Mammary epithelial cell (primary cell): Measurements from ENCODE around the gene SMARCD1.

Source experiments
- EZH2 ChIP-seq: IDR thresholded peaks from 2 replicates; pipeline ENCODE4 v1.6.1; 2012; ENCODE audit warnings: low read length, inconsistent platforms, borderline replicate concordance
- TF ChIP-seq, protein P1 (sequence below), 2 donors: IDR thresholded peaks in 1 of 2; conservative IDR thresholded peaks in 1 of 2; 2 replicates each; pipeline ENCODE4 v1.5.1; 2011 to 2012; ENCODE audit warnings: inconsistent platforms in 2 of 2, low read length in 2 of 2, mild to moderate bottlenecking in 2 of 2, control low read depth in 1 of 2, low read depth in 1 of 2; ENCODE audit not compliant: insufficient read depth in 1 of 2; ENCODE audit errors: extremely low read depth in 1 of 2

- TF ChIP-seq, protein P1, sequence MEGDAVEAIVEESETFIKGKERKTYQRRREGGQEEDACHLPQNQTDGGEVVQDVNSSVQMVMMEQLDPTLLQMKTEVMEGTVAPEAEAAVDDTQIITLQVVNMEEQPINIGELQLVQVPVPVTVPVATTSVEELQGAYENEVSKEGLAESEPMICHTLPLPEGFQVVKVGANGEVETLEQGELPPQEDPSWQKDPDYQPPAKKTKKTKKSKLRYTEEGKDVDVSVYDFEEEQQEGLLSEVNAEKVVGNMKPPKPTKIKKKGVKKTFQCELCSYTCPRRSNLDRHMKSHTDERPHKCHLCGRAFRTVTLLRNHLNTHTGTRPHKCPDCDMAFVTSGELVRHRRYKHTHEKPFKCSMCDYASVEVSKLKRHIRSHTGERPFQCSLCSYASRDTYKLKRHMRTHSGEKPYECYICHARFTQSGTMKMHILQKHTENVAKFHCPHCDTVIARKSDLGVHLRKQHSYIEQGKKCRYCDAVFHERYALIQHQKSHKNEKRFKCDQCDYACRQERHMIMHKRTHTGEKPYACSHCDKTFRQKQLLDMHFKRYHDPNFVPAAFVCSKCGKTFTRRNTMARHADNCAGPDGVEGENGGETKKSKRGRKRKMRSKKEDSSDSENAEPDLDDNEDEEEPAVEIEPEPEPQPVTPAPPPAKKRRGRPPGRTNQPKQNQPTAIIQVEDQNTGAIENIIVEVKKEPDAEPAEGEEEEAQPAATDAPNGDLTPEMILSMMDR (conservative IDR thresholded peaks at IDR 0.05 in 1 of 2, IDR thresholded peaks at IDR 0.05 in 1 of 2; ENCODE audit: extremely low read depth in 1 of 2, insufficient read depth in 1 of 2, low read depth in 1 of 2, low read length in 2 of 2), result no peak
- TF ChIP-seq EZH2, result no peak
Measured at GRCh38 chr12:50065726-50066310, 19.3 kb upstream of the SMARCD1 start.
